Measurements from ENCODE around the gene BRD3. TPM values are rescaled to one million over a fixed set of nuclear protein-coding genes. Genes with fewer than 3 reads are reported as not detected.
A peak's percentile ranks its signal among the peaks of the same experiment; 100 is the strongest.

The BRD3 gene
- total and polyA plus RNA-seq, 2 of the 8 experiments (the other 6 are each of a cell fraction or from before 2014, with no cell fraction given), result 31.0 to 82.7 TPM

- TF ChIP-seq CTCF (IDR thresholded peaks at IDR 0.05; ENCODE audit: control extremely low read depth in 1 of 3, insufficient read depth in 1 of 3, low read depth in 1 of 3, low read length in 3 of 3) (no peak), HDAC2 (IDR thresholded peaks at IDR 0.05; ENCODE audit: borderline replicate concordance in 1 of 2, low read depth in 2 of 2, low read length in 2 of 2) (no peak), CREB1 (IDR thresholded peaks at IDR 0.05) (peak; percentile 73), MAX (IDR thresholded peaks at IDR 0.05) (peak; percentile 20; the same call in 1 of the 2 replicates), ATF2 (IDR thresholded peaks at IDR 0.05; ENCODE audit: low read length) (no peak)
Observed at GRCh38 chr9:134067904-134068743, at the start of gene BRD3 (continued).
